ENCODE results near the gene UQCR11.

DNA sequence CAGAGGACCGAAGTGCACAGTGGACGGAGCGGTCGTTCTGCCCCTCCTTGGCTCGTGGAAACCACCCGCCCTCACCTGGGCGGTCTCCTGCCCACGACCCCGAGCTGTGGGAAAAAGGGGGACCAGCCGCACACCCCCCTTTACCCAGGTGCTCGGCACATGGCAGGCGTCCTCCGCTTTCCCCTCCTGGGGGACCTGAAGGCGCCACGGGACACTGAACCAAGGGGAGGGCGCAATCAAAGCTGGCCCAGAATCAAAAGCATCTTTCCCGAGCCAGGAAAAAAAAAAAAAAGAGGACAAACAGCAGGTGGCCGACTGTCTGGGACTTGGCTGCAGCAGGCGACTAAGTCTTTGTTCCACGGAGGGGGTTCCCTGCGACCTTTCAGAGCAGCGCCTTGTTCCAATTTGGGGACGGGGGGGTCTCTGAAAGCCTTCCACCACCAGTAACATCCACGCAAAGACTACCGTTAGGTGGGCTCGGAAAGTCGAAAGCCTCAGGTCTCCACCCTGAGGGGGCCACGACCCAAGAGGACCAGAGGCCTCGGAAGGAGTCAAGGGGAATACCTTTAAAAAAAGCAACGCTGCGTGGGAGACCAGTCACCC, 13.7 kb downstream of the UQCR11 start:
- TF ChIP-seq, protein P1, sequence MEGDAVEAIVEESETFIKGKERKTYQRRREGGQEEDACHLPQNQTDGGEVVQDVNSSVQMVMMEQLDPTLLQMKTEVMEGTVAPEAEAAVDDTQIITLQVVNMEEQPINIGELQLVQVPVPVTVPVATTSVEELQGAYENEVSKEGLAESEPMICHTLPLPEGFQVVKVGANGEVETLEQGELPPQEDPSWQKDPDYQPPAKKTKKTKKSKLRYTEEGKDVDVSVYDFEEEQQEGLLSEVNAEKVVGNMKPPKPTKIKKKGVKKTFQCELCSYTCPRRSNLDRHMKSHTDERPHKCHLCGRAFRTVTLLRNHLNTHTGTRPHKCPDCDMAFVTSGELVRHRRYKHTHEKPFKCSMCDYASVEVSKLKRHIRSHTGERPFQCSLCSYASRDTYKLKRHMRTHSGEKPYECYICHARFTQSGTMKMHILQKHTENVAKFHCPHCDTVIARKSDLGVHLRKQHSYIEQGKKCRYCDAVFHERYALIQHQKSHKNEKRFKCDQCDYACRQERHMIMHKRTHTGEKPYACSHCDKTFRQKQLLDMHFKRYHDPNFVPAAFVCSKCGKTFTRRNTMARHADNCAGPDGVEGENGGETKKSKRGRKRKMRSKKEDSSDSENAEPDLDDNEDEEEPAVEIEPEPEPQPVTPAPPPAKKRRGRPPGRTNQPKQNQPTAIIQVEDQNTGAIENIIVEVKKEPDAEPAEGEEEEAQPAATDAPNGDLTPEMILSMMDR (optimal IDR thresholded peaks at IDR 0.05 in 1 of 3, IDR thresholded peaks at IDR 0.05 in 1 of 3, conservative IDR thresholded peaks at IDR 0.05 in 1 of 3; ENCODE audit: extremely low read depth in 1 of 3, insufficient read depth in 2 of 3, low read length in 3 of 3): no peak
- TF ChIP-seq EZH2 (IDR thresholded peaks at IDR 0.05; ENCODE audit: low read length): no peak
